ENCODE data around the gene SASH1. TPM values are rescaled to one million over a fixed set of nuclear protein-coding genes. Genes with fewer than 3 reads are reported as not detected.

SASH1 gene
- total and polyA plus RNA-seq, 2 donors (not counting 3 experiments of a cell fraction or from before 2014, with no cell fraction given) = 18.5 to 103 TPM

- no peaks in the 10 kb centered on the region for H3K79me2 ChIP-seq (ENCODE audit: control insufficient read depth, insufficient read depth, low read length)
- CTCF ChIA-PET = interaction anchor here (1.8 kb wide), 1 partner anchor 12 kb away, joined by 8 read pairs; no protein-coding TSS in a partner anchor
- intact Hi-C loops (cut with micrococcal nuclease) (no loop called here), dilution Hi-C loops (cut with MboI; ENCODE audit: extremely low pct_ligation_motif_present, low sequenced_read_pairs) (no loop called here)
- H3K9me3 ChIP-seq (replicated peaks; ENCODE audit: control insufficient read depth, insufficient read depth, low read length) = no peaks in the 10 kb centered on the region
- peak overlapping the region; percentile 46 for H2AFZ ChIP-seq (ENCODE audit: low read depth, low read length)
- H3K4me3 ChIP-seq (replicated peaks in 1 of 3; ENCODE audit: insufficient read depth in 1 of 3, low read depth in 1 of 3, low read length in 3 of 3) = no peak overlapping the region
- H3K27me3 ChIP-seq (ENCODE audit: control insufficient read depth in 2 of 2, insufficient read depth in 2 of 2, low read length in 2 of 2) = no peaks in the 10 kb centered on the region
- DNase-seq (ENCODE audit: low read depth, low spot score) = peak; percentile 93
- peak; percentile 50 for TF ChIP-seq POLR2A (IDR thresholded peaks at IDR 0.05; ENCODE audit: low read depth, low read length)
- TF ChIP-seq GATA2 (IDR thresholded peaks at IDR 0.05; ENCODE audit: insufficient read depth, insufficient read length, low read depth, low read length) = peak; percentile 91
- TF ChIP-seq MYC (IDR thresholded peaks at IDR 0.05; ENCODE audit: low read depth, low read length) = no peak
- TF ChIP-seq FOS (IDR thresholded peaks at IDR 0.05; ENCODE audit: borderline replicate concordance, insufficient read depth, low read length) = peak; percentile 97
- no peak for TF ChIP-seq CTCF (IDR thresholded peaks at IDR 0.05; ENCODE audit: extremely low read depth in 1 of 2, insufficient read depth in 1 of 2, low read depth in 1 of 2, low read length in 2 of 2)
- peak; percentile 87 for TF ChIP-seq POLR2AphosphoS5 (IDR thresholded peaks at IDR 0.05; ENCODE audit: insufficient read depth, low read depth, low read length)
- peak; percentile 54 for TF ChIP-seq JUN (IDR thresholded peaks at IDR 0.05; ENCODE audit: borderline replicate concordance, insufficient read depth, insufficient read length, low read depth)
- BruUV-seq (replicated peaks) = no TSS peak
- H3K4me2 ChIP-seq (ENCODE audit: insufficient read depth, low read length) = peak overlapping the region; percentile 4
- FAIRE-seq = peak; percentile 100
- H4K20me1 ChIP-seq (replicated peaks; ENCODE audit: control insufficient read depth, extremely low read depth, insufficient read depth, low read length) = no peaks in the 10 kb centered on the region
- no peaks in the 10 kb centered on the region for H3K36me3 ChIP-seq (ENCODE audit: control insufficient read depth in 2 of 2, extremely low read depth in 1 of 2, insufficient read depth in 2 of 2, low read length in 2 of 2)
- no peaks in the 10 kb centered on the region for H3K9me1 ChIP-seq (replicated peaks; ENCODE audit: control insufficient read depth, extremely low read depth, insufficient read depth, low read length)
- H3K27ac ChIP-seq (ENCODE audit: insufficient read depth, low read depth, low read length) = peak overlapping the region; percentile 59
- peak overlapping the region; percentile 11 for H3K9ac ChIP-seq (replicated peaks; ENCODE audit: extremely low read depth, insufficient read depth, low read length)
- POLR2A ChIA-PET = no interaction called here
- H3K4me1 ChIP-seq (ENCODE audit: control insufficient read depth, extremely low read depth, insufficient read depth, low read length) = peaks cover 17% of the 10 kb centered on the region
Observed at GRCh38 chr6:148565930-148566663, 223.5 kb downstream of the SASH1 start.

All from endothelial cell of umbilical vein (primary cell).